Body of pancreas (tissue), 4 donors: ENCODE data around the gene CRYBG3. TPM values are rescaled to one million over a fixed set of nuclear protein-coding genes. Genes with fewer than 3 reads are reported as not detected.

ENCODE experiments used
- ATAC-seq: fragments of 150-250 bp; one replicate; pipeline ENCODE4 v1.9.1; 2016
- DNase-seq, 4 donors: peaks; one replicate each; pipeline ENCODE4 v3.0.0-alpha.2; 2019
- H3K27ac ChIP-seq, 4 donors: fragments of 200-600 bp; sonication (generic); 1 replicate in 3 of 4; 2 replicates in 1 of 4; pipeline versions ENCODE4 v1.5.1 to v1.6.1; 2016 to 2019; ENCODE audit warnings: mild to moderate bottlenecking in 1 of 4, mixed read lengths in 1 of 4, moderate library complexity in 1 of 4
- H3K27me3 ChIP-seq, 2 donors: fragments of 200-600 bp; sonication (generic); one replicate each; pipeline ENCODE4 v1.6.0; 2016; ENCODE audit warnings: mild to moderate bottlenecking in 1 of 2
- H3K36me3 ChIP-seq, 2 donors: fragments of 200-600 bp; sonication (generic); replicated peaks in 1 of 2; 2 replicates each; pipeline ENCODE4 v1.5.1; 2016; ENCODE audit warnings: low read depth in 2 of 2; ENCODE audit not compliant: insufficient read depth in 1 of 2
- H3K4me1 ChIP-seq: fragments of 200-600 bp; sonication (generic); one replicate; pipeline ENCODE4 v1.6.0; 2016
- H3K4me3 ChIP-seq, 2 donors: fragments of 200-600 bp; sonication (generic); 1 replicate in 1 of 2; 2 replicates in 1 of 2; pipeline ENCODE4 v1.5.1; 2016 to 2019
- H3K9me3 ChIP-seq, 3 donors: fragments of 200-600 bp; sonication (generic); 1 replicate in 2 of 3; 2 replicates in 1 of 3; pipeline ENCODE4 v1.5.1; 2016
- CTCF ChIP-seq, 7 experiments: fragments of 450-650 bp in 4 of 7; fragments of 200-600 bp in 3 of 7; sonication (generic) in 3 of 7; IDR thresholded peaks; one replicate each; pipeline ENCODE4 v1.5.1; 2016 to 2019; ENCODE audit warnings: antibody characterized with exemption in 7 of 7
- POLR2A ChIP-seq, 3 donors: fragments of 450-650 bp; IDR thresholded peaks; one replicate each; pipeline ENCODE4 v1.6.1; 2016; ENCODE audit warnings: antibody characterized with exemption in 3 of 3, mild to moderate bottlenecking in 2 of 3
- WGBS, 2 donors: methylation state at CpG; one replicate each; pipeline ENCODE4 v1.1.5; 2017; 5-methylcytosine and 5-hydroxymethylcytosine counted together
- intact Hi-C: fragments of 100-400 bp; cut with DNase I; formaldehyde crosslinking; loops from one replicate; pipeline ENCODE4 v1.15.1; 2023
- total RNA-seq, 2 donors: library from RNA; depleted of rRNA; stranded (reverse); fragments of >200 nt; gene quantifications; one replicate each; pipeline ENCODE4 v1.1.0, GENCODE V29; 2016

Gene CRYBG3
- total RNA-seq, 2 donors from 2014 or later: 14.5 to 17.1 TPM

- no peak for ATAC-seq
- TF ChIP-seq CTCF (IDR thresholded peaks at IDR 0.05) (no peak), POLR2A (IDR thresholded peaks at IDR 0.05) (no peak)
- no peak for DNase-seq
- no peaks in the 10 kb centered on the region for H3K9me3 ChIP-seq
- H3K4me1 ChIP-seq: no peaks in the 10 kb centered on the region
- WGBS, 2 donors: 79 to 94% methylated on average over 3 of the region's 3 CpGs
- H3K27ac ChIP-seq: no peak overlapping the region
- intact Hi-C loops: no loop called here
- H3K27me3 ChIP-seq: no peaks in the 10 kb centered on the region
- peaks cover 0 to 11% of the 10 kb centered on the region in 2 donors for H3K36me3 ChIP-seq
- no peak overlapping the region for H3K4me3 ChIP-seq
Observed at GRCh38 chr3:97934980-97935695, 113.3 kb downstream of the CRYBG3 start.

GRCh38 chr3:97935842-97936241, 114.0 kb downstream of the CRYBG3 start:
- Histone ChIP-seq H3K27me3 (no peaks in the 10 kb centered on the region), H3K4me1 (no peaks in the 10 kb centered on the region), H3K9me3 (no peaks in the 10 kb centered on the region), H3K4me3 (no peak overlapping the region), H3K27ac (no peak overlapping the region), H3K36me3 (peaks cover 0 to 8% of the 10 kb centered on the region in 2 donors)
- intact Hi-C loops: no loop called here
- TF ChIP-seq CTCF (IDR thresholded peaks at IDR 0.05) (no peak), POLR2A (IDR thresholded peaks at IDR 0.05) (no peak)
- ATAC-seq (no peak), DNase-seq (no peak)
- 86 to 90% methylated on average over 1 of the region's 1 CpG for WGBS, 2 donors

GRCh38 chr3:97937205-97937604, 115.4 kb downstream of the CRYBG3 start:
- H3K27ac ChIP-seq: no peak overlapping the region
- H3K27me3 ChIP-seq: no peaks in the 10 kb centered on the region
- DNase-seq (no peak), ATAC-seq (no peak)
- H3K4me1 ChIP-seq: peaks cover 2% of the 10 kb centered on the region
- intact Hi-C loops: no loop called here
- H3K36me3 ChIP-seq: peaks cover 0 to 8% of the 10 kb centered on the region in 2 donors
- H3K9me3 ChIP-seq: no peaks in the 10 kb centered on the region
- TF ChIP-seq POLR2A (IDR thresholded peaks at IDR 0.05) (no peak), CTCF (IDR thresholded peaks at IDR 0.05) (no peak)
- H3K4me3 ChIP-seq: no peak overlapping the region
- WGBS, 2 donors: 84 to 96% methylated on average over 2 of the region's 2 CpGs

- Histone ChIP-seq H3K9me3 (no peaks in the 10 kb centered on the region), H3K27me3 (no peaks in the 10 kb centered on the region), H3K27ac (no peak overlapping the region), H3K36me3 (peaks cover 0 to 8% of the 10 kb centered on the region in 2 donors), H3K4me1 (peaks cover 8% of the 10 kb centered on the region), H3K4me3 (no peak overlapping the region)
- DNase-seq (no peak), ATAC-seq (no peak)
- TF ChIP-seq POLR2A (IDR thresholded peaks at IDR 0.05) (no peak), CTCF (IDR thresholded peaks at IDR 0.05) (no peak)
- intact Hi-C loops: no loop called here
- WGBS, 2 donors: 90% methylated on average over 1 of the region's 1 CpG
Observed at GRCh38 chr3:97938444-97938843, 116.6 kb downstream of the CRYBG3 start.

- DNase-seq (no peak), ATAC-seq (no peak)
- Histone ChIP-seq H3K4me3 (no peak overlapping the region), H3K36me3 (peaks cover 0 to 3% of the 10 kb centered on the region in 2 donors), H3K27ac (no peak overlapping the region), H3K27me3 (no peaks in the 10 kb centered on the region), H3K9me3 (no peaks in the 10 kb centered on the region), H3K4me1 (peaks cover 8% of the 10 kb centered on the region)
- intact Hi-C loops: no loop called here
- TF ChIP-seq POLR2A (IDR thresholded peaks at IDR 0.05): no peak
- no peak for TF ChIP-seq CTCF (IDR thresholded peaks at IDR 0.05)
- WGBS, 2 donors: 85 to 88% methylated on average over 2 of the region's 2 CpGs
Observed at GRCh38 chr3:97939401-97939800, 117.6 kb downstream of the CRYBG3 start.
